GM12872 (cell line): Measurements from ENCODE around the gene KLK5.

Experiments
- TF ChIP-seq, protein P1 (sequence below): IDR thresholded peaks from 3 replicates; pipeline ENCODE4 v1.5.1; 2011; ENCODE audit warnings: low read depth, mild to moderate bottlenecking, low read length, moderate library complexity; ENCODE audit not compliant: insufficient read depth

The KLK5 gene

DNA sequence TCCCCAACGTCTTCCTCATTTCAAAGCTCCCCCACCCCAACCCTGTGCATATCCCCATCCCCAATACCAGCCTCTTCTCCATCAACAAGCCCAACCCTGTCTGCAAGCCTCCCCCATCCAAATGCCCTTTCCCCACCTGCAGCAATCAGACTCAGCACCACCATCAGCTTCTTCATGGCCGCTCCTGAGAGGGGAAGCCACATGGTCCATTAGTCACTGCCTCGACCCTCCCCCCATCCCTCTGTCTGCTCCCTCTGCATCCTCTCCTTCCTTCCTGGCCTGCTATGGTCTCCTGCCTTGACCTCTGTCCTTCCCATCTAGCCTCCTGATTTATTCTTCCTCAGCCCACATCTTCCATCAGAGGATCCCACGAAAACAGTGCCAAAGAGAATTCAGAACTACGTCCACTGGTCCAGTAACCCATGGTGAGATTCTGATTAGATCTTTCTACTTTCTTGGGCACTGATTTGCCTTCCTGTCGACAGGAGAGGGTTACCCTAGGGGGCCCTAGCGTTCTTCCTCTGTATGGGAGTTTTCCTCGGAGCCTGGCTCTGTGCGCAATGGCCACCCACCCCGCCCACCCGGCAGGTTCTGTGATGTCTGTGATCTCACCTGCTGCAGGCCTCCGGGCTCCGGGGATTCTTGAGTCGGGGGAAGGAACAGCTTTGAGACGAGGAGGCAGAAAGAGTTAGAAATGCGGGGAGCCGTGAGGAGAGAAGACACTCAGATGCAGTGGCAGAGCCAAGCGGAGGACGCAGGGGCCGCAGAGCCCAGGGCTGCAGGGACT is 15.3 kb upstream of the KLK5 start:
- TF ChIP-seq, protein P1, sequence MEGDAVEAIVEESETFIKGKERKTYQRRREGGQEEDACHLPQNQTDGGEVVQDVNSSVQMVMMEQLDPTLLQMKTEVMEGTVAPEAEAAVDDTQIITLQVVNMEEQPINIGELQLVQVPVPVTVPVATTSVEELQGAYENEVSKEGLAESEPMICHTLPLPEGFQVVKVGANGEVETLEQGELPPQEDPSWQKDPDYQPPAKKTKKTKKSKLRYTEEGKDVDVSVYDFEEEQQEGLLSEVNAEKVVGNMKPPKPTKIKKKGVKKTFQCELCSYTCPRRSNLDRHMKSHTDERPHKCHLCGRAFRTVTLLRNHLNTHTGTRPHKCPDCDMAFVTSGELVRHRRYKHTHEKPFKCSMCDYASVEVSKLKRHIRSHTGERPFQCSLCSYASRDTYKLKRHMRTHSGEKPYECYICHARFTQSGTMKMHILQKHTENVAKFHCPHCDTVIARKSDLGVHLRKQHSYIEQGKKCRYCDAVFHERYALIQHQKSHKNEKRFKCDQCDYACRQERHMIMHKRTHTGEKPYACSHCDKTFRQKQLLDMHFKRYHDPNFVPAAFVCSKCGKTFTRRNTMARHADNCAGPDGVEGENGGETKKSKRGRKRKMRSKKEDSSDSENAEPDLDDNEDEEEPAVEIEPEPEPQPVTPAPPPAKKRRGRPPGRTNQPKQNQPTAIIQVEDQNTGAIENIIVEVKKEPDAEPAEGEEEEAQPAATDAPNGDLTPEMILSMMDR, result no peak

DNA sequence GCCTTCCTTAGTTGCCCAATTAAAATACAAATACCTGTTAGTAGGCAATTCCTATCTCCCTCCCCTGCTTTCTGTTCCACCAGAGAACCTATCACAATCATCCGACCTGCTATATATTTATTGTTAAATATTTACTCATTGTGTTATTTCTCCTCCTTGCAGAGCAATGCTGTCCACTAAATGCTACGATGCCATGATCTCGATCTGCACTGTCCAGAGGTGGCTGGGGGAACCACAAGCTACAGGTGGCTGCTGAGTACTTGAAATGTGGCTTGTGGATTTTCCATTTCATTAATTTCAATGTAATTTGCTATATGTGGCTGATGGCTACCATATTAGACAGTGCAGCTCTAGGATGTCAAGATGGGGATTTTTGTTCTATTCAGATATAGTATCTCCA is 11.4 kb upstream of the KLK5 start:
- TF ChIP-seq, protein P1, result no peak

DNA sequence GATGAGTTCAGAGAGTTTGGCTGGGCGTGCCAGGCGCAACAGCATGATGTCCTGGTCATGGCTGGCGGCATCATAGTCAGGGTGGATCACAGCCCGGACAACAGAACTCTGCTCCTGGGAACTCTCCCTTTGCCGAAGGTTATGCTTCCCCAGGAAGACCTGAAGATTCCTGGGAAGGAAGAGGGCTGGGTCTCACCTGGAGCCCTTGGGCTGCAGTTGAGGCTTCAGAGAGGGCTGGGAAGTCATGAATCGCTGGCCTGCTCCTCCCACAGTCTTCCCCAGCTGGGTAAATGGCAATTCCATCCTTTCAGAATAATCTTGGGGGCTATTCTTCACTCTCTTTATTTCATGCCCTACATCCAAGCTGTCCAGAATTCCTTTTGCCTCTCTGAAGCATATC is 10.5 kb upstream of the KLK5 start:
- TF ChIP-seq, protein P1, result no peak

DNA sequence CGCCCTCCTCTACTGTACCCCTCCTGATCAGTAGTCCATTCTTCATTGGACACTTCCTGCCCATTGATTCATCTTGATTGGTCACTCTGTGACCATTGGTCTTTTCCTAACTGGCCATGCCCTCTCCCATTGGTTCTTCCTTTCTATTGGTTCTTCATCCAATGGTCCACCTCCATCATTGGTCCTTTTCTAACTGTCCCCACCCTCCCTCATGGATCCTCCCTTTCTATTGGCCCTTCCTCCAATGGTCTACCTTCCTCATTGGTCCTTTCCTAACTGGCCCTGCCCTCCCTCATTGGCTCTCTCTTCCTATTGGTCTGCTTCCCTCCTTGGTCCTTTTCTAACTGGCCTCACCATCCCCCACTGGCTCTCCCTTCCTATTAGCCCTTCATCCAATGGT is 9.4 kb upstream of the KLK5 start:
- TF ChIP-seq, protein P1, result no peak

DNA sequence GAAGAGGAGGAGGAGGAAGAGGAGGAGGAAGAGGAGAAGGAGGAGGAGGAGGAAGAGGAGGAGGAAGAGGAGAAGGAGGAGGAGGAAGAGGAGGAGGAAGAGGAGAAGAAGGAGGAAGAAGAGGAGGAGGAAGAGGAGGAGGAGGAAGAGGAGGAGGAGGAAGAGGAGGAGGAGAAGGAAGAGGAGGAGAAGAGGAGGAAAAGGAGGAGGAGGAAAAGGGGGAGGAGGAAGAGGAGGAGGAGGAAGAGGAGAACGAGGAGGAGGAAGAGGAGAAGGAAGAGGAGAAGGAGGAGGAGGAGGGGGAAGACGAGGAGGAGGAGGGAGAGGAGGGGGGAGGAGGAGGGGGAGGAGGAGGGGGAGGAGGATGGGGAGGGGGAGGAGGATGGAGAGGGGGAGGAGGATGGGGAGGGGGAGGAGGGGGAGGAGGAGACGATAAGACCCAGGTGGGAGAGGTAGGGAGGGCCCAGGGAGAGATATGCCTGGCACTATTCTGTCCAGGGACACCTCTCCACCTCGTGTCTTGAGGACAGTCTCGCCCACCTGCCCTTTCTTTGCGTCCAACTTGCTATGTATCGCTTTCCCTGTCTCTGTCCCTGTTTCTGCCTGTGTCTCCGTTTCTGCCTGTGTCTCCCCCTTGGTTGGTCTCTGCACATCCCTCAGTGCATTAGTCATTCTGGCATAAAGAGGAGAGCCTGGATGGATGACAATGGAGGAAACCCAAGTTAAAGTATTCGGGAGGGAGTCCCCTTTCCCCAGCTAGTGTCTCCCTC is 7.1 kb upstream of the KLK5 start:
- TF ChIP-seq, protein P1, result no peak

DNA sequence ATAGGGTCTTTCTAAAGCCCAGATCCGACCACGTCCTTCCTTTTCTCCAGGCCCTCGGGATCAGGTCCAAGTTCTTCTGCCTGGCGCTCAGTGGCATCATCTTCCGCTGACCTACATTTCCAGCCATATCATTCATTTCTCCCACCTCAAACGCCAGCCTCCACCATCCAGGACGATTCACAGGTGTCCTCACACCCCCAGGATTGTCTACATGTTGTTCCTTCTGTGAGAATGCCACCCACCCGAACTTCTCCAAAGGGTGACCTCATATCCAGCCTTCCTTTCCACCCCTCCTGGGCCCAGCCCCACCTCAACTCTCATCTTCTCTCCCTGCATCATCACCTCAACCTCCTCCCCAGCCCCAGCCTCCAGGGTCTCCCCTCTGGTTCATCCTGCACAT is 4.7 kb upstream of the KLK5 start:
- TF ChIP-seq, protein P1, result no peak

- TF ChIP-seq, protein P1, result no peak
Observed at GRCh38 chr19:50949861-50950260, 3.0 kb downstream of the KLK5 start.
